ENCODE measurements around the gene SRGAP3.

DNA sequence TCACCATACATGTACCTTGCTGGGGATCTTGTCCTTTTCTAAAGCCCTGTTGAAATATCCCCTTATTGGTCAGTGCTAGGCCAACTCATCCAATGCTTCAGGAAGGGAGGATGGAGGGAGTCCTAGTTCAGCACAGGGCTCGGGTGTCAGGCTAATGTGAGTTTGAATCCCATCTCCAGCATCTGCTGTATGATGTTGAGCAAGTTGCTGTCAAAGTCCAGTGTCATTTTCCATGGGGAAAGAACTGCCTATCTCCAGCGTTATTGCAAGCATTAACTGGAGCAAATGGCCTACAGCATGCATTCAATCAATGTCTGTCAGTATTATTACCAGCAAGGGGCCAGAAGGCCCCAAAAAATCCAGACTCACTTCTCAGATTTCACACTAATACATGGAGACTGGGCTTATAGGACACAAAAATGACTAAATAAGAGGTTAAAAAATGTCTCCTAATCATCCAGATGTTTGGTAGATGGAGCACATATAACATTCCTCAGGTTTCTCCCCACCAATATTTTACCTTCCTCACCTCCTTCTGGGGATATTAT lies 40.8 kb downstream of the SRGAP3 start:
- no peak for TF ChIP-seq ZFP3 (CRISPR knock-in tag; IDR thresholded peaks at IDR 0.05)
- TF ChIP-seq ISL1 (CRISPR knock-in tag; IDR thresholded peaks at IDR 0.05) = no peak
- TF ChIP-seq, protein P1, sequence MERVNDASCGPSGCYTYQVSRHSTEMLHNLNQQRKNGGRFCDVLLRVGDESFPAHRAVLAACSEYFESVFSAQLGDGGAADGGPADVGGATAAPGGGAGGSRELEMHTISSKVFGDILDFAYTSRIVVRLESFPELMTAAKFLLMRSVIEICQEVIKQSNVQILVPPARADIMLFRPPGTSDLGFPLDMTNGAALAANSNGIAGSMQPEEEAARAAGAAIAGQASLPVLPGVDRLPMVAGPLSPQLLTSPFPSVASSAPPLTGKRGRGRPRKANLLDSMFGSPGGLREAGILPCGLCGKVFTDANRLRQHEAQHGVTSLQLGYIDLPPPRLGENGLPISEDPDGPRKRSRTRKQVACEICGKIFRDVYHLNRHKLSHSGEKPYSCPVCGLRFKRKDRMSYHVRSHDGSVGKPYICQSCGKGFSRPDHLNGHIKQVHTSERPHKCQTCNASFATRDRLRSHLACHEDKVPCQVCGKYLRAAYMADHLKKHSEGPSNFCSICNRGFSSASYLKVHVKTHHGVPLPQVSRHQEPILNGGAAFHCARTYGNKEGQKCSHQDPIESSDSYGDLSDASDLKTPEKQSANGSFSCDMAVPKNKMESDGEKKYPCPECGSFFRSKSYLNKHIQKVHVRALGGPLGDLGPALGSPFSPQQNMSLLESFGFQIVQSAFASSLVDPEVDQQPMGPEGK (CRISPR knock-in tag; IDR thresholded peaks at IDR 0.05; ENCODE audit: borderline replicate concordance) = no peak
- no peak for TF ChIP-seq ARNTL (CRISPR knock-in tag; IDR thresholded peaks at IDR 0.05; ENCODE audit: borderline replicate concordance, low read depth)
- TF ChIP-seq, protein P2, sequence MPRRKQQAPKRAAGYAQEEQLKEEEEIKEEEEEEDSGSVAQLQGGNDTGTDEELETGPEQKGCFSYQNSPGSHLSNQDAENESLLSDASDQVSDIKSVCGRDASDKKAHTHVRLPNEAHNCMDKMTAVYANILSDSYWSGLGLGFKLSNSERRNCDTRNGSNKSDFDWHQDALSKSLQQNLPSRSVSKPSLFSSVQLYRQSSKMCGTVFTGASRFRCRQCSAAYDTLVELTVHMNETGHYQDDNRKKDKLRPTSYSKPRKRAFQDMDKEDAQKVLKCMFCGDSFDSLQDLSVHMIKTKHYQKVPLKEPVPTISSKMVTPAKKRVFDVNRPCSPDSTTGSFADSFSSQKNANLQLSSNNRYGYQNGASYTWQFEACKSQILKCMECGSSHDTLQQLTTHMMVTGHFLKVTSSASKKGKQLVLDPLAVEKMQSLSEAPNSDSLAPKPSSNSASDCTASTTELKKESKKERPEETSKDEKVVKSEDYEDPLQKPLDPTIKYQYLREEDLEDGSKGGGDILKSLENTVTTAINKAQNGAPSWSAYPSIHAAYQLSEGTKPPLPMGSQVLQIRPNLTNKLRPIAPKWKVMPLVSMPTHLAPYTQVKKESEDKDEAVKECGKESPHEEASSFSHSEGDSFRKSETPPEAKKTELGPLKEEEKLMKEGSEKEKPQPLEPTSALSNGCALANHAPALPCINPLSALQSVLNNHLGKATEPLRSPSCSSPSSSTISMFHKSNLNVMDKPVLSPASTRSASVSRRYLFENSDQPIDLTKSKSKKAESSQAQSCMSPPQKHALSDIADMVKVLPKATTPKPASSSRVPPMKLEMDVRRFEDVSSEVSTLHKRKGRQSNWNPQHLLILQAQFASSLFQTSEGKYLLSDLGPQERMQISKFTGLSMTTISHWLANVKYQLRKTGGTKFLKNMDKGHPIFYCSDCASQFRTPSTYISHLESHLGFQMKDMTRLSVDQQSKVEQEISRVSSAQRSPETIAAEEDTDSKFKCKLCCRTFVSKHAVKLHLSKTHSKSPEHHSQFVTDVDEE (CRISPR knock-in tag; IDR thresholded peaks at IDR 0.05) = no peak
- TF ChIP-seq SNAI2 (CRISPR knock-in tag; IDR thresholded peaks at IDR 0.05) = no peak
- TF ChIP-seq ZNF70 (CRISPR knock-in tag; IDR thresholded peaks at IDR 0.05) = no peak
- no peak for TF ChIP-seq PPARA (CRISPR knock-in tag; IDR thresholded peaks at IDR 0.05; ENCODE audit: borderline replicate concordance)
- no peak for TF ChIP-seq OSR1 (CRISPR knock-in tag; IDR thresholded peaks at IDR 0.05)
- TF ChIP-seq ZNF8 (CRISPR knock-in tag; IDR thresholded peaks at IDR 0.05) = no peak
- no peak for TF ChIP-seq TOX (CRISPR knock-in tag; IDR thresholded peaks at IDR 0.05; ENCODE audit: borderline replicate concordance)
- TF ChIP-seq ZNF565 (CRISPR knock-in tag; conservative IDR thresholded peaks at IDR 0.05; ENCODE audit: low read depth) = no peak
- no peak for TF ChIP-seq CSDC2 (CRISPR knock-in tag; IDR thresholded peaks at IDR 0.05)
- no peak for TF ChIP-seq ESRRG (CRISPR knock-in tag; IDR thresholded peaks at IDR 0.05)
